Effector memory CD4-positive, alpha-beta T cell (primary cell): ENCODE results near the gene MUC22.
"Not testable (repeated sequence)": the region's sequence is repeated elsewhere in the genome, so short reads cannot be mapped to it uniquely, and the experiment has no call there.

ENCODE experiments used
- DNase-seq, 3 donors: peaks; one replicate each; pipeline ENCODE4 v3.0.0-alpha.2; 2020
- H3K27ac ChIP-seq: 2 replicates; pipeline ENCODE4 v1.7.0; 2013; ENCODE audit warnings: mild to moderate bottlenecking, low read length, moderate library complexity; ENCODE audit not compliant: insufficient read depth, poor library complexity, severe bottlenecking
- H3K27me3 ChIP-seq: replicated peaks from 2 replicates; pipeline ENCODE4 v1.7.0; 2013; ENCODE audit warnings: mild to moderate bottlenecking, low read length; ENCODE audit not compliant: insufficient read depth, control insufficient read depth, poor library complexity, severe bottlenecking
- H3K36me3 ChIP-seq: 2 replicates; pipeline ENCODE4 v1.7.0; 2013; ENCODE audit warnings: mild to moderate bottlenecking, low read length, moderate library complexity; ENCODE audit not compliant: control insufficient read depth, insufficient read depth
- H3K4me1 ChIP-seq: 2 replicates; pipeline ENCODE4 v1.7.0; 2013; ENCODE audit warnings: low read length, mild to moderate bottlenecking; ENCODE audit not compliant: control insufficient read depth, insufficient read depth, poor library complexity, severe bottlenecking
- H3K4me3 ChIP-seq: 2 replicates; pipeline ENCODE4 v1.7.0; 2013; ENCODE audit warnings: low read length, low read depth, mild to moderate bottlenecking; ENCODE audit not compliant: insufficient read depth, poor library complexity, severe bottlenecking
- H3K9me3 ChIP-seq: 2 replicates; pipeline ENCODE4 v1.7.0; 2013; ENCODE audit warnings: mild to moderate bottlenecking, low read length, moderate library complexity; ENCODE audit not compliant: control insufficient read depth

MUC22 gene

DNA sequence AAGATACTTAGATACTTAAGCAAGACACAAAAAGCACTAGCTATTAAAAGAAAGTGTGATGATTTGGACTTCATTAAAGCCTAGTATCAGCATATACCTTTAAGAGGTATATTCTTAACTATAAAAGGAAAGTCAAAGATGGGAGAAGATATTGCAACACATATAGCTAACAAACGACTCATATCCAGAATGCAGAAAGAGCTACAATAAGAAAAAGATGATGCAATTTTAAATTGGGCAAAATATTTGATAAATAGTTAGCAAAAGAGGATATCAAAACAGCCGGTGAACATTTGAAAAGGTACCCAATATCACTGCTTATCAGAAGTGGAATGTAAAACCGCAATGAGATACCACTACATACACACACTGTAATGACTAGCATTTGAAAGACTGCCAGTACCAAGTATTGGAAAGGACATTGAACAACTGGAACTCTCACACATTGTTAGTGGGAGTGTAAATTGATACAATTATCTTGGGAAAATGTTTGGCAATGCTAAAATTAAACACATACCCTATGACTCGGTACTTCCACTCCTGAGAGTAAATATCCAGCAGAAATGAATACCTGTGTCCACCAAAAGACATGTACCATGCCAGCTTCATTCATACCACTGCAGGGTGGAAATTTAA, 25.7 kb downstream of the MUC22 start:
- H3K27me3 ChIP-seq: no peaks in the 10 kb centered on the region
- no peak for DNase-seq
- H3K4me1 ChIP-seq: no peaks in the 10 kb centered on the region
- H3K9me3 ChIP-seq: no peaks in the 10 kb centered on the region
- no peak overlapping the region for H3K27ac ChIP-seq
- no peaks in the 10 kb centered on the region for H3K36me3 ChIP-seq
- H3K4me3 ChIP-seq: no peak overlapping the region

DNA sequence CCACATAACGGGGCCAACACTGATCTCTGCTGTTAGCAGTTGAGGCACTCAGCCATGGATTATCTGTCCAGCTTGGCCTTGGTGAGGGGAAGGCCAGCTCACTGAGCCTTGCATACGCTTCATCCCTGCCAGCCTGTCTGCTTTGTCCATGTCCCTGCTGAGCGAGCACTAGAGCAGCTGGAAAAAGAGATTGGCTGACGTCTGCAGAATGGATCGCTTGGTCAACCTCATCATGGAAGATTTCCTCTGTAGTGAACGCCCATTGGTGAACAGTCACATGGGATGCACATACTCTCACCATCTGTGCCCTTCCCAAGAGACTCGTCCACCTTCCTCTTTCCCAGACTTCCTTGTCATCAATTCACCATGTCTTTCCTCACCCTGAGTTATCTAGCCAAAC, 26.9 kb downstream of the MUC22 start:
- Histone ChIP-seq H3K4me3 (no peak overlapping the region), H3K27ac (no peak overlapping the region), H3K27me3 (no peaks in the 10 kb centered on the region), H3K4me1 (no peaks in the 10 kb centered on the region), H3K9me3 (no peaks in the 10 kb centered on the region), H3K36me3 (no peaks in the 10 kb centered on the region)
- no peak for DNase-seq

- Histone ChIP-seq H3K27me3 (no peaks in the 10 kb centered on the region), H3K4me1 (no peaks in the 10 kb centered on the region), H3K27ac (no peak overlapping the region), H3K4me3 (no peak overlapping the region), H3K9me3 (no peaks in the 10 kb centered on the region), H3K36me3 (no peaks in the 10 kb centered on the region)
- no peak for DNase-seq
Measured at GRCh38 chr6:31037682-31038081, 27.4 kb downstream of the MUC22 start.

- Histone ChIP-seq H3K27ac (no peak overlapping the region), H3K4me3 (no peak overlapping the region), H3K4me1 (no peaks in the 10 kb centered on the region), H3K27me3 (no peaks in the 10 kb centered on the region), H3K9me3 (no peaks in the 10 kb centered on the region), H3K36me3 (no peaks in the 10 kb centered on the region)
- no peak for DNase-seq
Measured at GRCh38 chr6:31038559-31038958, 28.3 kb downstream of the MUC22 start.

DNA sequence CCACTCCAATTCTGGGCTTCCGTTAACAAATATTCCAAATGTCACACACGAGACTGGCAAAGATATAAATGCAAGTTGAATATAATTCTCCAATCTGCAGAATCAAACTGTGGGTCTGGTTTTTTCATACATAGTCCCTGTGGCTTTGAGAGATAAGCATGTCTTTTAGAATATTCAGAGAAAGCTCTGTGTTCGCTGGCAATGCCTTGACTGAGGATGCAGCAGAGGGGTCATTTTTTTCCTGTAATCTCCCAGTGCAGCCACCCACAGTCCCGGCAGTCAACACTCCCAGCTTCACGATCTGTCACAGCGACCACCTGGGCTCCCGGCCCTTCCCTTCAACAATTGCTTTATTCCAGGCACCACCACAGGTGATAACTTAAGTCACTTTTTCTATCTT, 30.5 kb downstream of the MUC22 start:
- no peaks in the 10 kb centered on the region for H3K9me3 ChIP-seq
- no peak overlapping the region for H3K4me3 ChIP-seq

DNA sequence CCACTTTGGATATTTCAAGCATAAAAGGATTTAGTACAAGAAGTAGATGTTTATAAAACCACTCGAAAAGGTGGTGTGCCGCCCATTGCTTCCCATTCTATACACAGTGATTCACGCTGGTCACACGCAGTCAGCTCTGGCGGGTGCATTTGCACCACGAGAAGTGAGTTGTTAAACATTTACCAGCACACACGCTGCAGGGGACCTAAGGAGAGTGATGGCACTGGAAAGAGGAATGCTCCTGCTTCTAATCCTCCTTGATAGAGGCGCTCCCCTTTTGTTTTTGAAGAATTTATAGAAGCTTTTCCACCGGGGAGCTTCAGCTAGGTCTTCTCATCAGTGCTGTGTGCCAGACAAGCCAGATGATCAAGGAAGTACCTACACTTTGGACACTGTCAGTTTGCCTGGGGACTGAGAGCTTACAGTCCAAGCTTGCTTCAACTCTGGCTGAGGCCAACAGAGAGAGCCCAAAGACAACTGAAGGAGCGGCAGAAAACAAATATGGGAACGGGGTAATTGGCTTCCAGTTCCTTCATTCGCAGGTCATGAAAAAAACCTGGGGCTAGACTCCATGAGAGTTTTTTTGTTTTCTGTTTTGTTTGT, 31.2 kb downstream of the MUC22 start:
- no peaks in the 10 kb centered on the region for H3K36me3 ChIP-seq
- no peak overlapping the region for H3K4me3 ChIP-seq
- H3K27ac ChIP-seq: no peak overlapping the region
- DNase-seq: no peak
- H3K27me3 ChIP-seq: no peaks in the 10 kb centered on the region
- no peaks in the 10 kb centered on the region for H3K4me1 ChIP-seq
- H3K9me3 ChIP-seq: no peaks in the 10 kb centered on the region

More for the DNA sequence above, 30.5 kb downstream of the MUC22 start:
- DNase-seq: no peak
- Histone ChIP-seq H3K27ac (no peak overlapping the region), H3K27me3 (no peaks in the 10 kb centered on the region), H3K36me3 (no peaks in the 10 kb centered on the region), H3K4me1 (no peaks in the 10 kb centered on the region)

DNA sequence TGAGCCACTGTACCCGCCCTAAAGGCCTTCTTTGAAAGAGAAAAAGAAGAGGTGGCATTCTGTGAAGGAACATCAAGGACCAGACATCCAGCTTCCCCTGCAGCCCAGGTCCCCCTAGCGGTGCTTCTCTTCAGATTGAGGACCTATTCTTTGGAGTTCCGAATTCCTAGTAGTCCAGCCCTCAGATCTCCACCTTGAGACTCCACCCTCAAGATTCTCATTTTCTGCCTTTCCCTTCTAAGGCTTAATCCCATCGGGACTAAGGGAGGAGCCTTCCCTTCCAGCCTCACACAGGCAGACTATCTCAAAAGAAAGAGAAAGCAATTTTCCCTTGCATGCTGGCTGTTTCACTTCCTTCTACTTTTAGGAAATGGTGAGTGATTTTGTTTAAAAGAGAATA, 32.5 kb downstream of the MUC22 start:
- H3K4me3 ChIP-seq: no peak overlapping the region
- H3K4me1 ChIP-seq: no peaks in the 10 kb centered on the region
- H3K27ac ChIP-seq: no peak overlapping the region
- H3K9me3 ChIP-seq: no peaks in the 10 kb centered on the region
- H3K36me3 ChIP-seq: no peaks in the 10 kb centered on the region
- DNase-seq: no peak
- H3K27me3 ChIP-seq: peaks cover under 1% of the 10 kb centered on the region

DNA sequence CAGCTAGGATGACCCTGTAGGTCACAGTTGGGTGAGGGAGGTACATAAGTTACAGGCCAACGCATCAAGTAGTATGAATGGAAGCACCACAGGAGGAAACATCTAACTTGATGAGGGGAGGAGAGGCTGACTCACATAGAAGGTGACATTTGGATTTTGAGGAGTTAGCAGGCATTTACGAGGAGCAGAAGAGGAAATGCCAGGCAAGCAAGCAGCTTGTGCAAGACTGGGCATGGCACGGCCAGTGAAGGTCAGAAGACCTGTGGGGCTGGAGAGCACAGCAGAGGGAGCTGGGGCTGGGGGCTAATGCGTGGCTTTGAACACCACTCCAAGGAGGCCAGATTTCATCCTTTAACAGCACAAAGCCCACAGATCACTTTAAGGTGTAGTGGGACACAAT, 37.8 kb downstream of the MUC22 start:
- no peak overlapping the region for H3K27ac ChIP-seq
- no peaks in the 10 kb centered on the region for H3K4me1 ChIP-seq
- H3K9me3 ChIP-seq: no peaks in the 10 kb centered on the region
- DNase-seq: no peak
- H3K36me3 ChIP-seq: no peaks in the 10 kb centered on the region
- peaks cover 8% of the 10 kb centered on the region for H3K27me3 ChIP-seq
- H3K4me3 ChIP-seq: no peak overlapping the region

DNA sequence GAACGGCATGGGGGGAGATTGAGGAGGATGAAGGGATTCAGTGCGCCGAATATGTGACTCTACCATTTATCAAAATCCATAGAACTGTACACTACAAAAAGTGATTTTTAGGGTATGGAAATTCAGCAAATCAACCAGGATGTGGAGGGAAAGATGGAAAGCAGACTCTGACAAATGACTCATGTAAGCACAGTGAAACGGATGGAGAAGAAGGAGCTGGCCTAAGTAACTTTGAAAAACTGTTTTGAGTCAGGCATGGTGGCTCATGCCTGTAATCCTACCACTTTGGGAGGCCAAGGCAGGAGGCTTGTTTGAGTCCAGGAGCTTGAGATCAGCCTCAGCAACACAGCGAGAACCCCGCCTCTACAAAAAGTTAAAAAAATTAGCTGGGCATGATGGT, 39.2 kb downstream of the MUC22 start:
- Histone ChIP-seq H3K36me3 (no peaks in the 10 kb centered on the region), H3K27me3 (peaks cover 8% of the 10 kb centered on the region), H3K4me3 (no peak overlapping the region), H3K4me1 (no peaks in the 10 kb centered on the region), H3K9me3 (no peaks in the 10 kb centered on the region), H3K27ac (no peak overlapping the region)
- no peak for DNase-seq

- not testable (repeated sequence) for H3K4me3 ChIP-seq, H3K27ac ChIP-seq, H3K4me1 ChIP-seq, DNase-seq, H3K27me3 ChIP-seq, H3K36me3 ChIP-seq, H3K9me3 ChIP-seq
Measured at GRCh38 chr6:31053187-31053586, 42.9 kb downstream of the MUC22 start.
